Measurements from ENCODE around the gene MAP3K14. TPM values are rescaled to one million over a fixed set of nuclear protein-coding genes. Genes with fewer than 3 reads are reported as not detected.

MAP3K14 gene
- total RNA-seq, 2 donors from 2014 or later, result 8.2 to 10.6 TPM

- no peaks in the 10 kb centered on the region for H3K27me3 ChIP-seq
- no peak for TF ChIP-seq CTCF (IDR thresholded peaks at IDR 0.05)
- no peaks in the 10 kb centered on the region for H3K36me3 ChIP-seq
Observed at GRCh38 chr17:45335721-45336120, 18.9 kb upstream of the MAP3K14 start.

GRCh38 chr17:45334701-45335677, 18.2 kb upstream of the MAP3K14 start:
- Histone ChIP-seq H3K27ac (no peak overlapping the region), H3K36me3 (no peaks in the 10 kb centered on the region), H3K4me3 (no peak overlapping the region), H3K27me3 (no peaks in the 10 kb centered on the region), H3K9me3 (no peaks in the 10 kb centered on the region), H3K4me1 (peaks cover 0 to 27% of the 10 kb centered on the region in 2 donors)
- no peak for TF ChIP-seq CTCF (IDR thresholded peaks at IDR 0.05)
- DNase-seq (ENCODE audit: low spot score), result peak; percentile 47

More at GRCh38 chr17:45335721-45336120, 18.9 kb upstream of the MAP3K14 start:
- no peak overlapping the region for H3K27ac ChIP-seq
- peaks cover 0 to 27% of the 10 kb centered on the region in 2 donors for H3K4me1 ChIP-seq
- no peaks in the 10 kb centered on the region for H3K9me3 ChIP-seq
- no peak overlapping the region for H3K4me3 ChIP-seq
- no peak for DNase-seq (ENCODE audit: low spot score)

- Histone ChIP-seq H3K9me3 (no peaks in the 10 kb centered on the region), H3K4me3 (no peak overlapping the region), H3K27ac (no peak overlapping the region), H3K4me1 (peaks cover 0 to 24% of the 10 kb centered on the region in 2 donors), H3K36me3 (no peaks in the 10 kb centered on the region), H3K27me3 (no peaks in the 10 kb centered on the region)
- peak; percentile 49 for DNase-seq (ENCODE audit: low spot score)
- no peak for TF ChIP-seq CTCF (IDR thresholded peaks at IDR 0.05)
Observed at GRCh38 chr17:45334231-45334630, 17.4 kb upstream of the MAP3K14 start.

- H3K27ac ChIP-seq, result peak overlapping the region in 1 of 2 donors; percentile 35
Observed at GRCh38 chr17:45333702-45334092, 16.9 kb upstream of the MAP3K14 start.

GRCh38 chr17:45332989-45333701, 16.3 kb upstream of the MAP3K14 start:
- TF ChIP-seq CTCF (IDR thresholded peaks at IDR 0.05), result no peak

More at GRCh38 chr17:45333702-45334092, 16.9 kb upstream of the MAP3K14 start:
- no peak overlapping the region for H3K4me3 ChIP-seq
- H3K9me3 ChIP-seq, result no peaks in the 10 kb centered on the region
- DNase-seq (ENCODE audit: low spot score), result peak; percentile 26
- no peaks in the 10 kb centered on the region for H3K36me3 ChIP-seq
- H3K27me3 ChIP-seq, result no peaks in the 10 kb centered on the region
- no peak for TF ChIP-seq CTCF (IDR thresholded peaks at IDR 0.05)
- H3K4me1 ChIP-seq, result peaks cover 0 to 21% of the 10 kb centered on the region in 2 donors

More at GRCh38 chr17:45332989-45333701, 16.3 kb upstream of the MAP3K14 start:
- Histone ChIP-seq H3K27ac (peak overlapping the region in 1 of 2 donors; percentile 35), H3K36me3 (no peaks in the 10 kb centered on the region), H3K9me3 (no peaks in the 10 kb centered on the region), H3K4me1 (peaks cover 0 to 15% of the 10 kb centered on the region in 2 donors), H3K27me3 (no peaks in the 10 kb centered on the region), H3K4me3 (no peak overlapping the region)
- peak; percentile 54 for DNase-seq (ENCODE audit: low spot score)
